ENCODE measurements around the gene TTC27. TPM values are rescaled to one million over a fixed set of nuclear protein-coding genes. Genes with fewer than 3 reads are reported as not detected.
"Not testable (repeated sequence)": the region's sequence is repeated elsewhere in the genome, so short reads cannot be mapped to it uniquely, and the experiment has no call there.

Gene TTC27
- total RNA-seq, 1 donor from 2014 or later, result 26.5 TPM

GRCh38 chr2:32847734-32848133, 219.9 kb downstream of the TTC27 start:
- no peak for DNase-seq (ENCODE audit: low read depth, low spot score)

- no peak for DNase-seq (ENCODE audit: low read depth, low spot score)
Measured at GRCh38 chr2:32849456-32850194, 221.8 kb downstream of the TTC27 start.

GRCh38 chr2:32851777-32852439, 224.1 kb downstream of the TTC27 start:
- no peak for DNase-seq (ENCODE audit: low read depth, low spot score)

GRCh38 chr2:32852856-32853255, 225.0 kb downstream of the TTC27 start:
- no peak for DNase-seq (ENCODE audit: low read depth, low spot score)

- no peak for DNase-seq (ENCODE audit: low read depth, low spot score)
Measured at GRCh38 chr2:32856891-32857290, 229.0 kb downstream of the TTC27 start.

- DNase-seq (ENCODE audit: low read depth, low spot score), result no peak
Measured at GRCh38 chr2:32858713-32859112, 230.9 kb downstream of the TTC27 start.

GRCh38 chr2:32860385-32860784, 232.5 kb downstream of the TTC27 start:
- no peak for DNase-seq (ENCODE audit: low read depth, low spot score)

- no peak for DNase-seq (ENCODE audit: low read depth, low spot score)
Measured at GRCh38 chr2:32862269-32863055, 234.6 kb downstream of the TTC27 start.

- DNase-seq (ENCODE audit: low read depth, low spot score), result no peak
Measured at GRCh38 chr2:32863326-32863725, 235.5 kb downstream of the TTC27 start.

- no peak for DNase-seq (ENCODE audit: low read depth, low spot score)
Measured at GRCh38 chr2:32863803-32864202, 236.0 kb downstream of the TTC27 start.

- DNase-seq (ENCODE audit: low read depth, low spot score), result no peak
Measured at GRCh38 chr2:32864334-32865111, 236.7 kb downstream of the TTC27 start.

GRCh38 chr2:32865399-32866068, 237.7 kb downstream of the TTC27 start:
- DNase-seq (ENCODE audit: low read depth, low spot score), result no peak

- not testable (repeated sequence) for DNase-seq (ENCODE audit: low read depth, low spot score)
Measured at GRCh38 chr2:32866462-32866861, 238.6 kb downstream of the TTC27 start.
